HG02678 (cell line): ENCODE results near the gene RBM20.
"Not testable (repeated sequence)": the region's sequence is repeated elsewhere in the genome, so short reads cannot be mapped to it uniquely, and the experiment has no call there.

ENCODE experiments used
- ATAC-seq: cut with Tn5 transposase; IDR thresholded peaks from one replicate; pipeline ENCODE4 v1.9.1; 2021; ENCODE audit warnings: mild to moderate bottlenecking, moderate library complexity; ENCODE audit not compliant: unreplicated experiment

Gene RBM20

DNA sequence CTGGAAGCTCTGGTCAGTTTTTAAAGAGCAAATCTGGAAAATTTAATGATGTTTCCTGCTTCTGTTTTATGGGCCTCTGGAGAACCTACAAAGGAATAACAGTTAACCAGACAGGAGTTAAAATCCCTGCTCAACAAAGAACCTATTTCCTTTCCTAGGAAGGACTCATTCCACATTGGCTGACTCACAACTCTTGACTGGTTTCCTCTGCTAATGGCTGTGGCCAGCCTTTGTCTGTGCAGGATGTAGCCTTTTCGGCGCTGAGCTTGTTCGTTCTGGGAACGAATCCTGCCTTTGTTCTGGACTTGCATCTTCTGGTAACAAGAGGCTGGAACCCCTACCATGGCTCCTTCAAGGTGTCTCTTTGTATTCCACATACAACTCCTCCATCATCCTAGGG lies 114.8 kb downstream of the RBM20 start:
- ATAC-seq, result no peak

GRCh38 chr10:110759523-110759922 lies 115.4 kb downstream of the RBM20 start:
- no peak for ATAC-seq

DNA sequence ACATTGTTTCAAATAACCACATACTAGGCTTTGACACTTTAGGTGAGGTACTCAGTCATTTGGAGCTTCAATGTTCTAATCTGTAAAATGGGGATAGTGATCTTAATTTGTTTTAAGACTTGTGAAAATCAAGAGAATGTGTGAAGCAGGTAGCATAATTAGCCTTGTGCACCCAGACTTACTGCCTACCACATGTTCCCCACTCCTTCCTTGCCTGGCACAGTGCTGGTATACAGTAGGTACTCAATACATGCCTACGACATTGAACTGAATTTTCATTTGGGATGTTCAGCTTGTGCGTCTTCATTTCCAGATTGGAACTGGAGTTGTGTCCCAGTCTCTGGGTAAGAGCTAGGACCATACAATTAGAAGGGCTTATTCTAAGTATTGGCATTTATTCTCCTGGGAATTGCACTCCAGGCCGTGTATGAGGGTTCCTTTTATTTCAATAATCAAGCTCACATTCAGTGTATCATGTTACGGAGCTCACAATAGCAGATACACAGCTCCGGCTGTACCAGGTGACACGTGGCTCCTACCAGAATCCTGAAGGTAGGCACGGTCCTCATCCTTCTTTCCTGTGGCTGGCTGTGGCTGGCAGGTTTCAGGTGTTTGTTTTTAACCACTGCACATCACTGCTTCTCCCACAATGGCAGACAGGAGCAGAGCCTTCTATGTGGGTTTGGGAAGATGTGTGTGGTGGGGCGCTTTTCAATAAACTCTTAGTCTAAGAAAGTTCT lies 118.1 kb downstream of the RBM20 start:
- ATAC-seq, result no peak

GRCh38 chr10:110762849-110763211 lies 118.7 kb downstream of the RBM20 start:
- no peak for ATAC-seq

DNA sequence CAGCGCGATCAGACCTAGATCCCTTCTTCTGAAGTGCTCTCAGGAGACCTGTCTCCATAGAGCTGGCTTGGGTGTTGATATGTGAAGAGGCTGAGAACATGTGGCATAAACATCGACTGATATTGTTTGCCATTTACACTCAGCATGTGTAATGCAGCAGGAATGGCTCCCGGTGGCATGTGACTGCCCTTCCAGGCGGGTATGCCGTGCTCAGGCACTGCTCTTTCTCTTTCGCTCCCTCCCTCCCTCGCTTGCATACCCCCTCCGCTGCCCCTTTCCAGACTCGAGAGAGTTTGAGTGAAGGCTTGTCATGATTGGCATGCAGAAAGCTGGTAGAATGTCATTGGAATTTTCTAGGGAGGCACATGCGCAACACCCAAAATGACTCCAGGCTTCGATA lies 120.2 kb downstream of the RBM20 start:
- no peak for ATAC-seq

GRCh38 chr10:110764793-110765512 lies 120.8 kb downstream of the RBM20 start:
- ATAC-seq, result no peak

GRCh38 chr10:110765513-110766319 lies 121.6 kb downstream of the RBM20 start:
- ATAC-seq, result no peak

DNA sequence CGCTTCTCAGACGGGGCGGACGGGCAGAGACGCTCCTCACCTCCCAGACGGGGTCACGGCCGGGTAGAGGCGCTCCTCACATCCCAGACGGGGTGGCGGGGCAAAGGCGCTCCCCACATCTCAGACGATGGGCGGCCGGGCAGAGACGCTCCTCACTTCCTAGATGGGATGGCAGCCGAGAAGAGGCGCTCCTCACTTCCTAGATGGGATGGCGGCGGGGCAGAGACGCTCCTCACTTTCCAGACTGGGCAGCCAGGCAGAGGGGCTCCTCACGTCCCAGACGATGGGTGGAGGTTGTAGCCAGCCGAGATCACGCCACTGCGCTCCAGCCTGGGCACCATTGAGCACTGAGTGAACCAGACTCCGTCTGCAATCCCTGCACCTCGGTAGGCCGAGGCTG lies 123.5 kb downstream of the RBM20 start:
- not testable (repeated sequence) for ATAC-seq

DNA sequence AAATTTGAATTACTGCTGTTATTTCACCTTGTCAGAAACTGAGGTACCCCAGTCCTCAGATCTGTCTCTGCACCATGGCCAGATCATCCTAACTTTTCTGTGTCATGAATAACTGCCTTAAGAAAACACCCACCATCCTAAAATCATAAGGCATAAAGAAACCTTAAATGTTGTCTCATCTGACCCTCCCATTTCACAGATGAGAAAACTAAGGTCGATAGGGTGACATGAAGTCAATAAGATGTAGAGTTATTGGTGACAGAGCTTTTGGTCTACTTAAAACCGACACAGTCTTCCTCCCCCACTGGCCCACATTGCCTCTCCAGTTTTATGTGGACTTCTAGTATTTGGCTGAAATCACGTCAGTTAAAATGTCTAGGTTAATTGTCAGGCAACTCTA lies 126.1 kb downstream of the RBM20 start:
- no peak for ATAC-seq

DNA sequence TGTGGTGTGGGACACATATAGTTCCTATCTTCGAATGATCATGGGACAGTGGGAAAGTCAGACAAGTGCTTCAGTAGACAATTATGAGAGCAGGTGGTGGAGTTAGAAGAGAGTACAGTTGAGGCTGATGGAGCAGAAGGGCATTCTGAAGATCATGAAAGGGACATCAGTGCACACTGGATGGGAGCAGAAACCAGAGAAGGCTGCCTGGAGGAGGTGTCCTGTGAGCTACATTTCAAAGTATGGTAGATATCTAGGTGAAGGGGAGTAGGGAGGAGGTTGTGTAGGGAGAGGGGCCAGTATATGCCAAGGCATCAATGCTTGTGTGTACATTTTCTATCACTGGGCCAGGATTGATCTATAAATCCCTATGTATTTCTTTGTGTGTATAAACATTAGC lies 127.3 kb downstream of the RBM20 start:
- no peak for ATAC-seq

DNA sequence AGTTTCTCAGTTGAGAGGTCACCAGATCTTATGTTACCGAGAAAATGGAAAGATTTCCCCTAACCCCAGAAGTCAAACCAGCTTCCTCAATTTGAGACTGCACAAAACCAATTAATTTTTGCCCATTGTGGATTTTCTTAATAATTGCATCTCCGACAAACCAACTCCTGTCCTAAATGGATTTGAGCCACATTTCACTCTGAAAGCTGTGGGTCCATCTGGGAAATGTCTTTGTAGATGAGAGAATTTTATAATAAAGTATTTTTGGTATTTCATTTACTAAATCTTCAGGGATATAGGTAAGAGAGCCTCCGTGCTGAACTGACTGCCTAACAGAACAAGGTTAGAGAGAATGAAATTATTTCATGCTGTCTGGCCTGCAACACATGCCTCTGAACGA lies 127.9 kb downstream of the RBM20 start:
- ATAC-seq, result no peak

DNA sequence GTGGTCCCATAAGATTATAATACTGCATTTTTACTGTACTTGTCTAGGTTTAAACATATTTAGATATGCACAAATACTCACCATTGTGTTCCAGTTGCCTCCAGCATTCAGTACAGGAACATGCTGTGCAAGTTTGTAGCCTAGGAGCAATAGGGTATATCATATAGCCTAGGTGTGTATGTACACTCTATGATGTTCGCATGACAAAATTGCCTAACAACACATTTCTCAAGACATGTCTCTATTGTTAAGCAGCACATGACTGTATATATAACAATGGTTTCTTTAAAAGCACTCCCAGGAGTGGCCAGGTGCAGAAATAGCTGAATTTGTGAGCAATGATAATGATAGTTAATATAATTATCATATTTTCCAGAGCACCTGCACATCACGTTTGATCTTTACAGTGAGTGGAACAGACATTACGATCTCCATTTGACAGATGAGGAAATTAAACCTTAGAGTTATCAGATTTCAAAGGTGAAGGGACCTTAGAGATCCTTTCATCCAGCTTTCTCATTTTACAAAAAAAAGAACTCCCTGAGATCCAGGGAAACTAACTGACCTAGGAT lies 128.4 kb downstream of the RBM20 start:
- ATAC-seq, result no peak

DNA sequence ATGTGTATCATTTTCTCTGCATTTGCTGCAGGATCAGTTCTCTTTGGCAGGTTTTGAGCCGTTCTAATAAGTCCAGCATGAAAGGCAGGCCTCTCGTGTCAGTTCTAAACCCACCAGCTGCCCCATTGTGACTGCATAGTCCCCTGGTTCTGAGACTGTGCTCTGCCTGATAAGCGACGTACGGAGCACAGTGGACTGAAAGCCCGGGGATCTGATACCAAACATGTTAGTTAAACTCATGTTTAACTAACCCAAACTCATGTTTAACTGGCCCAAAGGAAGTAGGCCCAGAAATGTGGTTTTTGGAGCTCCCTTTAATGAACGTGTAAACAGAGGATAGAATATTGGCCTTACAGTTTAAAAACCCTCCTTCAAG lies 129.5 kb downstream of the RBM20 start:
- no peak for ATAC-seq

DNA sequence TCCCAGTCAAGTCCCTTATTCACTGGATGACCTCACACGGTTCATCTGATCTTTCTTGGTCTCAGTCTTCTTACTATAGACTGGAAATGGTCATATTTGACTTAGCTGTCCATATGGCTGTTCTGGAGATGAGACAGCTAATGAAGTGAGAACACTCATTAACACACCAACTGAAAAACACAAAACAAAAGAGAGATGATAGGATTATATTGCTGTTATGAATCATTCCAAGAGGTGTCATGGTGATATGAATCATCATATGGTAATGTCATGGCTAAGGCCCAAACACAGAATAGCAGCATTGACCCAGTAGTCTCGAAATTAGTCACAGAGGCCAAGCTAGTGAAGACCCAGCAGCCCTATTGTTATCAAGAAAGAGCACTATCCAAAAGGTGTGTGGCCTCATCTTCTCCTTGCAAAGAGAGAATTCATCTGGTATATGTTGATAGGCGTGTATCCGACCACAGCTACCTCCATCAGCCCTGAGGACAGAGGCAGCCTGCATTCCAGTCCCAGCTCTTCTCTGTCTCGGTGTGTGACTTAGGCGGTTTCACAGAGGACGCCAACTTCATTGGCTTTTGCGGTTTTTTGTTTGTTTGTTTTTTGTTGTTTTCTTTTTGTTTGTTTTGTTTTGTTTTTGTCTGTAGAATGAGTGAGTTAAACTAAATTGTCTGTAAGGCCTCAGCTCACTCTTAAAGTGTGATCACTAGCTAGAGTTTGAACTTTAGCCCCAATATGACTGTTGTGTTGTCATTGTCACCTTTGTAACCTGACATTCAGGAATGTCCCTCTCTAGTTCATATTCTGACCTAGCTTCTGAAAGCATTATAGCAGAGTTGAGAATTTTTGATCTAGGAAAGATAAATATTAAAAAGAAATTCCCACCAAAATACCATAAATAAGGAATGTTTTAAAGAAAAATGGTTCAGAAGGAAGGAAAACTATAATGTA lies 130.2 kb downstream of the RBM20 start:
- ATAC-seq, result peak; percentile 94

DNA sequence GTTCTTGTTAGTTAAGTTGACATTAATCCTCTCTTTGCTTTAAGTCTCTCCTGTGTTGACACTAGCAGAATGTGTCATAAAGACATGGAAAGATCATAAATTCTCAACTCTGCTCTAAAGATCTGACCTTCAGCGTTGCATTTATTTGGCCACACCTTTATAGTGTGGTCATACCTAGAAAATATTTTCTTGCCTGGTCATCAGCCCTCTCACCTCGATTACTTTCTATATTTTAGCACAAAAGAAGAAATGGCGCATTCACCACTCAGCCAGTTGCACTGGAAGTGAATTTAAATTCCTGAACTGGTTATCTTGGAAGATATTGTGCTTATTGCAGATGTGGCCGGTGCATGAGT lies 130.9 kb downstream of the RBM20 start:
- ATAC-seq, result no peak

- no peak for ATAC-seq
Observed at GRCh38 chr10:110775406-110775805, 131.3 kb downstream of the RBM20 start.

GRCh38 chr10:110777017-110777416 lies 132.9 kb downstream of the RBM20 start:
- no peak for ATAC-seq

- ATAC-seq, result no peak
Observed at GRCh38 chr10:110777661-110778060, 133.5 kb downstream of the RBM20 start.

- no peak for ATAC-seq
Observed at GRCh38 chr10:110778211-110778610, 134.1 kb downstream of the RBM20 start.

GRCh38 chr10:110779489-110779888 lies 135.4 kb downstream of the RBM20 start:
- ATAC-seq, result no peak
